NCI-H146 treated with DMSO at 0.1 percent for 48 hours (cell line): Measurements from ENCODE around the gene DDX10.

Experiments used
- DNase-seq: peaks from one replicate; lab custom pipeline; 2025; ENCODE audit not compliant: unreplicated experiment; lab: John Stamatoyannopoulos, UW

DDX10 gene

DNA sequence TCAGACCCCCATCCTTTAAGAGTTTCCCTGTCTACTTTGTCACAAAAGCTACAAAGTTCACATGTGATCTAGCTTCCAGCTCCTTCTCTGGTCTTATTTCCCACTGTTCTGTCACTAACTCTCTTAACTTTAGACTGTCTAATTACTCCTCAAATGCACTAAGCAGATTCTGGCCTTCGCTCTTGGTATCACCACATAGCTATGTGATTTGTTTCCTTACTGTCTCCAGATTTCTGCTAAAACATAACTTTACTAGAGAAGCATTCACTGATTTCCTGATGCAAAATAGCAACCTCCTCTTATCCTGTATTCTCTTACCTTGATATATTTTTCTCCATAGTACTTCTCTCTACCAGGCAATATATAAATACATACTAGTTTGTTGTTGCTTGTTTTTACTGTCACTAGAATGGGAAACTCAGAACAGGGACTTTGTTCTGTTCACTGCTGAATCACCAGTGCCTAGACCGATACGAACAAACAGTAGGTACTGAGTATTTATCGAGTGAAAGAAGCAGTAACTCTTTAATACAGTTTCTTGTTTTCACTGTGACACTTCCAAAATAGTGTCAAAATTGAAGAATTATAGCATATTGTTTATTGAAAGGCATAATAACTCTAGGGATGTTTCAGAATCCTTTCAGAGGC is 205.6 kb downstream of the DDX10 start:
- no peak for DNase-seq

DNA sequence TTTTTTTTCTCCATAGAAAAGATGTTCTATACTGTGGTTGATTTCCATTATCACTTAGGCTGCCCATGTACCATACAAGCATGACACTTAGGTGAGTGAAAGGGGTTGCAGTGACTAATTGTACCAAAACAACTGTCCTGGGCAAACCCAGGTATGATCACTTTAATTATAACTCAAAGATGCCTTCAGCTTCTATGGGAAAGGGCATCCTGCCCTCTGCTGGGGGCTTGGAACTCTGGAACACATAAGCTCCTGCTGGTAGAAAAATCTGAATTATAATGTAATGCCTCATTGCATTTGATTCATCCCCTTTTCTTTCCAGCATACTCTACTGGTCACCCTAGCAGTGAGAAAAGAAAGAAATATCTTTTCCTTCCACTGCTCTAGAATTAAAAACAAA is 206.3 kb downstream of the DDX10 start:
- DNase-seq, result no peak

DNA sequence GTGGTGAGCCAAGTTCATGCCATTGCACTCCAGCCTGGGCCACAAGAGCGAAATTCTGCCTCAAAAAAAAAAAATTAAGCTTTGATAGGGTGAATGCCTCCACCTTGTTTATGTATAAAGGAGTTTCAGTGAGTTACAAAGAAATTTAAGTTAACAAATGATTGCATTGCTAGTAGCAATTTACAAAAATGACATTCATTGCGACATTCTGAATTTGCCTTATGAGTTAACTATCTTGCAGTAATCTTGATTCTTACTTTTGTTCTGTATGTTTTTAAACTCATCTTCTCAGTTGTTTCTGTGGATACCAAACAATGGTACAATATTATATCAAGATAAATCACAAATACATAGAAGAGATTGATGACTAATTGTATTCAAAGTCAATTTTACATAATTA is 207.0 kb downstream of the DDX10 start:
- no peak for DNase-seq

DNA sequence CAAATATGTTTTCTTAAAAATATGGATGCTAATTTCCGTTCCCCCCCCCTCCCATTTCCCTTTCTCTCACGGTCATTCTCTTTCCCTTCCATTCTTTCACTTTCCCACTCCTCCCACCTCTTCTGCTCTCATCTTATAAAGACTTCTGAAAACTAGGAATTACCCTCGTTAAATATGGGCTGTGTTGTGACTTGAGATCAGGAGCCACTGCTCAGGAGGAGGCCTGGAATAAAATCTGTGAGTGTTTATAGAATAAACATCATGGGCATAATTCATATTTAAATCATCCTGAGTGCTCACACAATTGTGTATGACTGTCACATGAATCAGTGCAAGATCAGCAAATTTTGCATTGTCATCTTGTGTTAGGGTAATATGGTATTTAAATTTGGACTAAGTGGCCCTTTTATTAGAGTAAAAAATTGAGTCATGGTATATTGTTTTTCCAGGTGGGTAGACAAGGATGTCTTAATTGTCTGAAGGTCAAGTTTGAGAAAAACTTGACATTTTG is 208.0 kb downstream of the DDX10 start:
- no peak for DNase-seq

DNA sequence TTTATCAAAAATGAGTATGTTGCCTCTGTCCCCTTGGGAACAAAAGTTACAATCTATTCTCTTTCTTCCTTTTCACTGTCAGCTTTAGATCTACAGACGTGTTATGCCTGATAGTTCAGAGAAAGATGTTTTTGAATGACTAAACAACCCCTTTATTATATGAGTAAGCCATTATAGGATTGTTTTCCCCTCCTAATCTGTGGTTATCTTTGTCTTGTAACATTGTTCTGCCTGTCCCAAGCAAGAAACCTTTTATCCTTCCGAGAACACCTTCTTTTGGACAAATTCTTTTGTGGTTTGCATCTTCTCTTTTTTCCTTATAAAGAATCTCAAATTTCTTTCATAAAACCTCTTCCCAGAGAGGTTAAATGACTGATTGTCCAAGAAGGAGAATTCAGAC is 208.4 kb downstream of the DDX10 start:
- DNase-seq, result no peak

DNA sequence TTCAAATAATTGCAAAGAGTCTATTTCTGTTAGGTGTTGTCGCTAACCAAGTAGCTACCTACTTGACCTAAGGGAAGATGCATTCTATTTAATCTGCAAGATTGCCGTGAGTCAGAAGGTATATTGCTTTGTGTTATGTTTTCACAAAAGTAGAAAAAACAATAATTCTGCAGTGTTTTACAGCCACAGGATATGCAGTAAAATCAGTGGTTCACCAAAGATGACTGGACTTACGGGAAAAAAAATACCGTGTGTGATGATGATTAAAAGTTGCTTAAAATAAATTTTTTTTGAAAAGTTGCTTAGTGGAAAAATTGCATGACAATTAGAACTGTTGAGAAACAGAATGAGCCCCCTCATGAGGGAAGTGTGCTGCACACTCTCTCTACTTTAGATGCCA is 209.1 kb downstream of the DDX10 start:
- no peak for DNase-seq

DNA sequence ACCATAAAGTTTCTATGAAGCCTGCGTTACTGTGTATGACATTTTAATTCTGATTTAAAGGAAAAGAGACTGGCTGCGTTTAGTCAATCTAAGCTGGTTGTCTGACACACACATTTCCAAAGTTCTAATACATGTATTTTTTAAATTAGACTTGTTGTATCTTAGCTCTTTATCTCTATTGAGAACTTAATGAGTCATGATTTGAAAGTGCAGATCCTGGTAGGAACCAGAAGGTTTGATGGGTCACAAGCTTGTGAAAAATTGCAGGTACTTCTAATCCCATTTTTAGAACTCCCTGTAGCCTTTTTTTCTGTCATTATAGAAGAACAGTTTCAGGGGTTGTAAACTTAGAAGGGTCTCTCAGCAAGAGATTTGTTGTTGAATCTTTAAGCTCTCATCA is 210.3 kb downstream of the DDX10 start:
- DNase-seq, result no peak

DNA sequence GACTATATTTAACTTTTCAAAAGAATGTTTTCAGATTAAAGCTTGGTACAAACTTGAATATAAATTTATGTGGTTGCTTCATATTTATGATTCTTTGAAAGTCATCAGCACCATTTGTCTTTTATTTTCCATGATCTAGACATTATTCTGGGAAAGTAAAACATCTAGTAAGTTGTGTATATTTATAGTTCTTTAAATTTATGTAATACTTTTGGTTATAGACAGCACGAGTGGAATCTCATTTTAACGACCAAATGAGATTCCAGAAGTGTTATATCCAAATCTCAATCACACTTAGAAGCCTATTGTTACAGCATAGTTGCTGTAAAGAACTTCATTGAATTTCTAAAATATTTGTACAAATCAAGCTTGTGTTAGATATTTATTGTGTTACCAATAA is 212.3 kb downstream of the DDX10 start:
- DNase-seq, result no peak

DNA sequence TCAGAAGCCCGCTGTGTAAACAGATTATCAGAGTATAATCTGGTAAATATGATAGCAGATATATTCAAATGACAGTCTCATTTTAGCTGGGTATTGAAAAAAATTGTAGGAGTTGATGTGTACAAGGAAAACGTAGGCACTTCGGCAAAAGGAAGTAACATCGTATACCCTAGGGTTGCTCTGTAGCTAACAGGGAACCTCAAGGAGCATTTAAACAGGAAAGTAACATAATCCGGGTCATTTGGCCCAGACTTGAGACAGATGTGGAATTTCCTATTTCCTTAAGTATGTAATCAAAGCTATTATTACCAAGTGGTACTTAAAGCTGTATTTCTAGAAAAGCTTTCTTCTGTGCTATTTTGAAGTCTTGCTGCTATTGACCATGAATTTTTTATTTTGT is 215.6 kb downstream of the DDX10 start:
- DNase-seq, result no peak

DNA sequence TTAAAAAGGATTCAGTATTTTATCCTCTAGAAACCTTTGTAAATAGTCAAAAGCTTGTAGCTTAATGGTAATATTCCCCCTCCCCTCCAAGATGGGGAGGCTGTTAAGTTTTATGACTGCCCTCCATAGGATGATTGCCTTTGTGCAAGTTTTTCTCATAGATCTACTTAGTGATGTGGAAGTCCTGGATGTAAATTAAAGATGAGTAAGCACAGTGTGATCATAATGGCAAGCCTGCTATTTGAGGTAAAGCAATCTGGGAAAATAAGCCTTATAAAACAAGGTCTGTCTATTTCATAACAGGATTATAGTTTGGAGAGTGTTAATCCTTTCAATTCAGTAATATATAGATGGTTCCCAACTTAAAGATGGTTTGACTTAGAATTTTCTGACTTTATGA is 216.3 kb downstream of the DDX10 start:
- DNase-seq, result no peak

DNA sequence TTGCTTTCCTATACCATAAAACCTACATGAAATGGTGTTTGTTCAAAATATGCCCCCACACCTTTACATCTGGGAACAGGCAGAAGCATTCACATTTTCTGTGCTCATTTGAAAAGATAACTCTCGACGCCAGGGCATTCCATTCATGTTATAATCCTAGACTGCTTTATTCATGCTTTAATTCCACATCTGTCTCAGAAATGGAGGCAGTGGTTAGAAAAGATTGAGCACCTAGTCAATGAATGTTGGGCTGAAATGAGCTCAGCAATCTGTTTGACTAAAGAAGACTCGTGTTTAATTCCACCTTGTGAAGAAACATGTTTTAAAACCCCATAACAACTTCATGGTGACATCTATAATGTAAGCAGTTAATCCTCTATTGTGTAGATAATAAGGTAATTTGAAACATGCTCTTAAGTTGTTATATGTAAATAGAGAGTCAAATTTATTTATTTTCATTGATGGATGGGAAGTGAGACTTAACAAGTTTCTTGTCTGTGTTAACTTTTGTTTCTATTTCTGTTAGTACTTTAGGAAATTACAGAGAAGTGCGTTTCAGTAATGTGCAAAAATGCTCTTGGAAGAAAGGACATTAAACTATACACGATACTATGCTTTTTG is 217.5 kb downstream of the DDX10 start:
- DNase-seq, result no peak

DNA sequence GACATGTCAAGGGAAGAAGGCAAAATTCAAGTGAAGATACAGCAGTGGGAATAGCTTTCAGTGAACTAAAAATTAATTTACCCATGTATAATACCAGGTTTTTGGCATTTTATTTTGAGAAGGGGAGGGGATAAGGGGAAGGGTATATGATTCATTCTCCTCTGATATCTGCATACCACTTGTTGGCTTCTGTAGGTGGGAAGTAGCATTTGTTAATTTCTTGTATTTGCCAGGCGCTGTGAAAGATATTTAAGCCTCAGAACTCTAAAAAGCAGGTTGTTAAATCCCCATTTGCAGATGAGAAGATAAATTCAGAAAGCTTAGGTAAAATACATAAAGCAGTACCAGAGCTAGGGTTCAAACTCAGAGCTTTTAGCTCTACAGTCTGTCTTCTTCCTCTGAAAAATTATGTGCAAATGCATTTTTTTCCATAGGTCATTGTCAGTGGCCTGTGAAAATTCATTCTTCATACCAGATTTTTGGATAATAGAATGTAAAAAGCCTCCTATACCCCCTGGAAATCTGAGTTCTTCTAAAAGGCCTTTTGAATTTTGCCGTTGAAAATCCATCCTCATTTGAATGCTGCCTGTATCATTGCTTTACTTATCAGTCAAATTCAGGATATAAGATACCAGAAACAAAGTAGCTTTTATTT is 221.3 kb downstream of the DDX10 start:
- no peak for DNase-seq

DNA sequence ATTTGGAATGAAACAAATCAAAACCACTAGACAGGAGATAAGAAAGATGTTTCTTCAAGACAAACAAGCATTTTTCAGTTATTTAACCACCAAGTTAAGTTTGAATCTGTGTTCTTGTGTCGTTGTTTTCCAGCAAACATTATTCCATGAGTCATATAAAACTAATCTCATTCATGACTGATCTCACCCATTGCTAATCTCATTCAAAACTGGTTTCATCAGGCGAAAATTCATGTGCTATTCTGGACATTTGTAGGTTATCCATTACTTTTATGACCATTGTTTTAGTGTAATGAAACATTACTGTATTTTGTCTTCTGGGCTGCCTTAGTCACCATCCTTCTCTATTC is 221.8 kb downstream of the DDX10 start:
- no peak for DNase-seq

DNA sequence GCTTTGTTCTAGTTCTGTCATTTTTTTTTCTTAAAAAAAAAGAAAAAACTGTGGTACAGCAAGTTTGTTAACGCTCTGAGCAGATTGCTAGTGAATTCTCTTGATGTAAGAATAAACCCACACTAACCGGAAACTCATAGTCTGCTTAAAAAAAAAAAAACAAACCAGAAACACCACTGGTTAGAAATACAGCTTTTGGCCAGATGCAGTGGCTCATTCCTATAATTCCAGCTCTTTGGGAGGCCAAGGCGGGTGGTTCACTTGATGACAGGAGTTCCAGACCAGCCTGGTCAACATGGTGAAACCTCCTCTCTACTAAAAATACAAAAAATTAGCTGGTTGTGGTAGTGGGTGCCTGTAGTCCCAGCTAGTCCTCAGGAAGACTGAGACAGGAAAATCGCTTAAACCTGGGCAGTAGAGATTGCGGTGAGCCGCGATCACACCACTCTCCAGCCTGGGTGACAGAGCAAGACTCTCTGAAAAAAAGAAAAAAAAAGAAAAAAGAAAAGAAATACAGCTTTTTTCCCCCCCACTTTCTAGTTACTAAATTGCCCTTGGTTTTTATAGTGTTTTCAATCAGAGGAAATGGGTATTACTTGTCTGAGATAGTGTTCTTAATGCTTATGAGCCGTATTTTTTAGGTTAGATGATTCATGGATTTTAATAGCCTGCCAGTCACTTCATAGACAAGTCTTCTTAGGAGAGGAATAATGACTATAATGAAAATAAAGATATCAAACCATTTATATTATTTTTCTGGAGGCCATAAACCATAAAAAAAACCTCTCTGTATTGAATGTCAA is 222.8 kb downstream of the DDX10 start:
- DNase-seq, result no peak

DNA sequence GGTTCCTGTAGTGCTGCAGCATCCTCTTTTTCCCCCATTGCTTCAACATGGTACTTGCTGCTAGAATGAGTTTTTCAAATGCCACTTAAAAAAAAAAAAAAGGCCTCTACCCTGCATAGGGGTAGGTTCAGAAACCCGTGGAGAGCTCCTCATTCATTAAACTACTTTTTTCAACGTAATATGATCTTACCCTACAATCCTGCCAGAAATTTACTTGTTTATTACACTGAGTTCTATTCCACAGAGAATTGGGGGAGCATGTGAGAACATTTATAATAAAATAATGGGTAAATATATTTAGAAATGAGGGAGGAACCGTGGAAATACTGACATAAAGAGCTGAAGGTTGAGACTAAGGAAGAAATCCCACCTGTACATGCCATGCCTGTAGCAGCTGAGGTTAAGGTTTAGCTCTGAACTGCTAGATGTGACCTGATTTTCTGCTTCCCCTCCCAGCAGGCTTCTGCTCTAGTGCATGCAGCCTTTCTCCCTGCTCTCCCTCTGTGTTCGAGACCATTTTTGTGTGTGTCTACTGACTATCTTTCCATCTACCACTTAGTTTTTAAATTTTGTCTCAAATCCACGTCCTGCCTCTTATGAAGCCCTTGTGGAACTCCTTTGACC is 225.7 kb downstream of the DDX10 start:
- DNase-seq, result no peak

DNA sequence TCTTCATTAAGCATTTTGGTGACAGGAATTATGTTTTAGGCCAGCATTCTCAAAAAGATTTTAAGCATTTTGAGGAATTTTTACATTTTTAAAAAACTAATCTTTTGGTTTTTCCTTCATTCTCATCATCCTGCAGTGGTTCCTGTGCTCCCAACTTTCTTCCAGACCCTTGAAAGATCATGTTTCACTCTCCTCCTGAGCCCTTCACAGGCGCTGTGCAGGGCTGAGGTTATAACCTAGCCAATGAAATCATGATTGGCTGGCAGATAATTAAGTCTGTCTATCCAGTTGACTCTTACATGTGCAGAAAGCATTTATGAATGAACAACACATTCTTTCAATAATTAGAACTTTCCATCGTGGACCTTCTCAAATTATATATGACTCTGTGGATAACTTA is 226.3 kb downstream of the DDX10 start:
- DNase-seq, result no peak

DNA sequence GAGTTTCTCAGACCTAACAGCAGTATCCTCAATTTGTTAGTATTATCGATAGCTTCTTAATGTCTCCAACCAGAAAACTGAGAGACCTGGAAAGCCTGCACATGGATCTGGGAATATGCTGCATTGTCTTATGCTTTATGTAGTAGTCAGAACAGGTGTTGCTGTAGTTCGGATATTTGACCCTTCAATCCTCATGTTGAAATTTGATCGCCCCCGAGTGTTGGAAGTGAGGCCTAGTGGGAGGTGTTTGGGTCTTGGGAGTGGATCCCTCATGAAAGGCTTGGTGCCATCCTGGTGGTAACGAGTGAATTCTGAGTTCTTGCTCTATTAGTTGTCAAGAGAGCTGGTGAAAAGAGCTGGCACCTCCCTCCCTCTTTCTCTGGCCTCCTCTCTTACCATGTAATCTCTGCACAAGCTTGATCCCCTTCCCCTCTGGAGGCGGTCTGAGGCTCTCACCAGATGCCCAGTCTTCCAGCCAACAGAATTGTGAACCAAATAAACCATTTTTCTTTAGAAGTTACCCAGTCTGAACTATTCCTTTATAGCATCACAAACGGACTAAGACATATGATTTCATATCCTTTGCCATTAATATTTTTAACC is 227.1 kb downstream of the DDX10 start:
- DNase-seq, result no peak

DNA sequence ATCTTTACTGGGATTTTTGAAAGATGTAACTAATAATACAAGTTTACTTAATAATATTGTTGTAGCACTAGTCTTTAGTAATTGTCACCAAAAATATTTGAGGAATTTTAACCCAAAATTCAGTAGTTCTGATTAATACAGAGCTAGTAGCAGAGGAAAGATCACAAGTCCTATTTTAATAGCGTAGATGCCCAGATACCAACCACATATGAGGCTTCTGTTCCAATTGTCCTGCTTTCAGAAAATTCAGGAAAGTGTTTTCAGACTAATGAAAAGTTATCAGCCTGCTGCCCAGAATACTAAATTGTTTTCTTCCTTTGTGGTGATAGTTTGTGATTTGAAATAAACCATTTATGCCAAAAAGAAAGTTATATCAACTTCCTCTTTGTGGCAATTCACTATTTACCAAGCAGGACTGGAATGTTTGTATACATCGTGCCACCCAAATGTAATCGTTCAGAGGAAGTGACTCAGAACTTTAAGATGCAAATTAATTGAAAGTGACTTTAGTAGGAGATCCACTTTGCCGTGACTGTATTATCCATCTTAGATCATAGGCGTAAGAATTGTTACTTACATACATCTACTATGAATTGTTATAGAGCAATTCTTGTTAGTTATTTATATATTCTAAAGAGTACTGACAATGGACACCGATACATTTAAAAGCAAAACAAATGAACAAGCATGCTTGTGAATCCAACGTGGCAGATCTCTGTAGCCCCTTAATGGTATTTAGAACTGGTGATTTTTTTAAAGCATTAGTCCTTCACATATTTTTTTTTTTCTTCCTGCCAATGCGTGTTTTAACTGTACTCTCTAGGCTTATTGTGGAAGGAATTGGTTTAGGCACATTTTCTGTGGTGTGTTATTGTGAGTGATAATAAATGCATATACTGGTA is 231.0 kb downstream of the DDX10 start:
- DNase-seq, result no peak

DNA sequence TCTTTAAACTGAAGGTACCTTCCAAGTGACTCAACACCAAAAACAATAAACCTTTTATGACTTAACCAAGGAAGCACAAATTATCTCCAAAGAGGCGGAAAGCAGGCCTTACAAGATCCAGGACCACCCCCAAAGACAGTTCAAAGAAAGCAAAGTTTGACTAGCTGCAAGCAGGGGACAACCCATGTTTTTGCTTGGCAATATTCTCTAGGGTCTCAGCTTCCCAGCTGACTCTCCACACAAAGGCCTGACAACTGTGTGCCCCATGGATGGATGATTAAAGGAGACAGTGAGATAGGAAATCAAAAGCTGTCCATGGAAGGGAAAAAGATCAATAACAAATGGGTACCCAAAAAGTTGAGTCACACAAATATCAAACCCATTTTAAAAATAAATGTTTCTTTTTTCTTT is 232.2 kb downstream of the DDX10 start:
- no peak for DNase-seq

DNA sequence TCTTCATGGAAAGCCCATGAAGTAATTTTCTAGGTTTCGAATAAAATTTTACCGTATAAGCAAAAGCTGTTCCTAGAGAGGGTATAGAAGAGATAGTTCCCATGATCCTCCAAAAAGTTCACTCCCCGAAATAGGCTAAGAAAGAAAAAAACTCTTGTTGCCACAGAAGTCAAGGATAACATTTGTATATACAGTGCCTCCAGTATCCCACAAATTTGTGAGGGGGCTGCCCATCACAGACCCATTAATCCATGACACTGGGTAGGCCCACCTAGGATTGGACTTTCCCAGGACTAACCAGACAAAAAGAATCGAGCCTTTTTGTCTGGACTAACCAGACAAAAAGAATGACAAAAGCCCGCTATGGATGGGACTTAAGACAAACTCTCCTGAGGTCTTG is 233.0 kb downstream of the DDX10 start:
- DNase-seq, result no peak
